Thoracic aorta (tissue), 2 donors: Measurements from ENCODE around the gene HTR2B. TPM values are rescaled to one million over a fixed set of nuclear protein-coding genes. Genes with fewer than 3 reads are reported as not detected.

Source experiments
- ATAC-seq: fragments of 150-250 bp; one replicate; pipeline ENCODE4 v1.8.0; 2017; ENCODE audit warnings: low read depth; ENCODE audit not compliant: insufficient number of reproducible peaks, low FRiP score
- DNase-seq: peaks from one replicate; pipeline ENCODE4 v3.0.0-alpha.2; 2020; ENCODE audit warnings: low spot score
- H3K27ac ChIP-seq, 2 donors: fragments of 200-600 bp; sonication (generic); 1 replicate in 1 of 2; 2 replicates in 1 of 2; pipeline ENCODE4 v1.5.1; 2016; ENCODE audit warnings: mild to moderate bottlenecking in 2 of 2, moderate library complexity in 2 of 2
- H3K27me3 ChIP-seq: fragments of 200-600 bp; sonication (generic); replicated peaks from 2 replicates; pipeline ENCODE4 v1.6.0; 2016; ENCODE audit warnings: mild to moderate bottlenecking; ENCODE audit not compliant: insufficient read depth
- H3K36me3 ChIP-seq: fragments of 200-600 bp; sonication (generic); one replicate; pipeline ENCODE4 v1.5.1; 2016
- H3K4me1 ChIP-seq, 2 donors: fragments of 200-600 bp; sonication (generic); 1 replicate in 1 of 2; 2 replicates in 1 of 2; pipeline versions ENCODE4 v1.5.1 to v1.6.0; 2016; ENCODE audit warnings: low read depth in 2 of 2, mild to moderate bottlenecking in 1 of 2; ENCODE audit not compliant: control insufficient read depth in 1 of 2
- H3K4me3 ChIP-seq: fragments of 200-600 bp; sonication (generic); 2 replicates; pipeline ENCODE4 v1.5.1; 2016; ENCODE audit warnings: mild to moderate bottlenecking
- H3K9me3 ChIP-seq: fragments of 200-600 bp; sonication (generic); 2 replicates; pipeline ENCODE4 v1.5.1; 2016
- total RNA-seq, 2 donors: library from RNA; depleted of rRNA; stranded (reverse); fragments of >200 nt; gene quantifications; one replicate each; pipeline versions ENCODE4 v1.1.0 to v1.2.3, GENCODE V29; 2016
- TF ChIP-seq, protein P1 (sequence below): fragments of 200-600 bp; sonication (generic); IDR thresholded peaks from one replicate; pipeline ENCODE4 v1.5.1; 2019; ENCODE audit warnings: antibody characterized with exemption

Gene HTR2B
- total RNA-seq, 2 donors from 2014 or later = 2.8 to 9.2 TPM

DNA sequence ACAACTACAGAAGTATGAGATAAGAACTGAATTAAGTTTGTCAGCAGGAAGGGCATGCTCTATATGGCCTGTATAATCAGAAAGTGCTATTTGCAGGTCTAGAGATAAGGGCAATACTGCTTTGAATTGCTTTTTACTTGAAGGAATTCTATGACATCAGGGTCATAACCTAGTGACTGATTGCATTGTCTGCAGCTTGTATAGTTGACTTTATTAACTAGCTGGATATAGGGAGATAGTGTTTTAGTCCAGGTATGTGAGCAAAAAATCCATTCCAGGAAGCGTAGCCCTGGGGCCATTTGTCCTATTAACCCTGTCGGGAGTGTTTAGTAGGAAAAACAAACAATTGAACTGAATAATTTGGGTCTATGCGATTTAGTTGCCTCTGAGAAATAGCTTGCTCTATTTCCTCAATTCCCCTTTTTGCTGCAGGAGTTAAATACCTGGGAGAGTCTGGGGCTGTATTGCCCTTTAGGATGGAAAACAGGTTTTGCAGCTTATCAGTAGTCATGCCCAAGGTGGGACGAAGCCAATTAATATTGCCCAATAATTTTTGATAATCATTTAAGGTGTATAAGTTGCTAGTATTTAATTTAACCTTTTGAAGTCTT lies 30.0 kb downstream of the HTR2B start:
- Histone ChIP-seq H3K9me3 (peaks cover 6% of the 10 kb centered on the region), H3K4me3 (no peak overlapping the region), H3K27ac (no peak overlapping the region), H3K36me3 (peaks cover 44% of the 10 kb centered on the region), H3K27me3 (no peaks in the 10 kb centered on the region), H3K4me1 (no peaks in the 10 kb centered on the region)
- no peak for DNase-seq
- no peak for ATAC-seq
- TF ChIP-seq, protein P1, sequence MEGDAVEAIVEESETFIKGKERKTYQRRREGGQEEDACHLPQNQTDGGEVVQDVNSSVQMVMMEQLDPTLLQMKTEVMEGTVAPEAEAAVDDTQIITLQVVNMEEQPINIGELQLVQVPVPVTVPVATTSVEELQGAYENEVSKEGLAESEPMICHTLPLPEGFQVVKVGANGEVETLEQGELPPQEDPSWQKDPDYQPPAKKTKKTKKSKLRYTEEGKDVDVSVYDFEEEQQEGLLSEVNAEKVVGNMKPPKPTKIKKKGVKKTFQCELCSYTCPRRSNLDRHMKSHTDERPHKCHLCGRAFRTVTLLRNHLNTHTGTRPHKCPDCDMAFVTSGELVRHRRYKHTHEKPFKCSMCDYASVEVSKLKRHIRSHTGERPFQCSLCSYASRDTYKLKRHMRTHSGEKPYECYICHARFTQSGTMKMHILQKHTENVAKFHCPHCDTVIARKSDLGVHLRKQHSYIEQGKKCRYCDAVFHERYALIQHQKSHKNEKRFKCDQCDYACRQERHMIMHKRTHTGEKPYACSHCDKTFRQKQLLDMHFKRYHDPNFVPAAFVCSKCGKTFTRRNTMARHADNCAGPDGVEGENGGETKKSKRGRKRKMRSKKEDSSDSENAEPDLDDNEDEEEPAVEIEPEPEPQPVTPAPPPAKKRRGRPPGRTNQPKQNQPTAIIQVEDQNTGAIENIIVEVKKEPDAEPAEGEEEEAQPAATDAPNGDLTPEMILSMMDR = no peak

GRCh38 chr2:231093933-231094332 lies 30.9 kb downstream of the HTR2B start:
- Histone ChIP-seq H3K4me1 (no peaks in the 10 kb centered on the region), H3K27me3 (no peaks in the 10 kb centered on the region), H3K36me3 (peaks cover 42% of the 10 kb centered on the region), H3K27ac (no peak overlapping the region), H3K4me3 (no peak overlapping the region), H3K9me3 (no peaks in the 10 kb centered on the region)
- ATAC-seq = no peak
- TF ChIP-seq, protein P1 = no peak
- no peak for DNase-seq

DNA sequence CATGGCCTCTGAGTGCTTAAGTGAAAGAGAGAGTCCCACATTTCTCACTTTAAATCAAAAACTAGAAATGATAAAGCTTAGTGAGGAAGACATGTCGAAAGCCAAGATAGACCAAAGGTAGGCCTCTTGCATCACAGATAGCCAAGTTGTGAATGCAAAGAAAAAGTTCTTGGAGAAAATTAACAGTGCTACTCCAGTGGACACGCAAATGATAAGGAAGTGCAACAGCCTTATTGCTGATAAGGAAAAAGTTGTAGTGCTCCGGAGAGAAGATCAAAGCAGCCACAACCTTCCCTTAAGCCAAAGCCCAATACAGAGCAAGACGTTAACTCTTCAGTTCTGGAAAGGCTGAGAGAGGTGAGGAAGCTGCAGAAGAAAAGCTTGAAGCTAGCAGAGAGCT lies 36.1 kb downstream of the HTR2B start:
- DNase-seq = no peak
- TF ChIP-seq, protein P1 = no peak
- Histone ChIP-seq H3K36me3 (peaks cover 43% of the 10 kb centered on the region), H3K9me3 (no peaks in the 10 kb centered on the region), H3K27me3 (no peaks in the 10 kb centered on the region), H3K4me3 (no peak overlapping the region), H3K27ac (no peak overlapping the region), H3K4me1 (no peaks in the 10 kb centered on the region)
- no peak for ATAC-seq

GRCh38 chr2:231084565-231084964 lies 40.3 kb downstream of the HTR2B start:
- H3K36me3 ChIP-seq = peaks cover 70% of the 10 kb centered on the region
- no peak for ATAC-seq
- H3K9me3 ChIP-seq = no peaks in the 10 kb centered on the region

GRCh38 chr2:231069379-231070054 lies 55.3 kb downstream of the HTR2B start:
- no peaks in the 10 kb centered on the region for H3K27me3 ChIP-seq
- no peak overlapping the region for H3K27ac ChIP-seq
- ATAC-seq (no peak), DNase-seq (no peak)
- H3K4me1 ChIP-seq = no peaks in the 10 kb centered on the region
- no peaks in the 10 kb centered on the region for H3K9me3 ChIP-seq
- H3K36me3 ChIP-seq = peaks cover 44% of the 10 kb centered on the region
- TF ChIP-seq, protein P1 = no peak
- no peak overlapping the region for H3K4me3 ChIP-seq

More at GRCh38 chr2:231084565-231084964, 40.3 kb downstream of the HTR2B start:
- DNase-seq = no peak
- Histone ChIP-seq H3K27ac (no peak overlapping the region), H3K27me3 (no peaks in the 10 kb centered on the region), H3K4me3 (no peak overlapping the region), H3K4me1 (no peaks in the 10 kb centered on the region)
- TF ChIP-seq, protein P1 = no peak
